Prostate gland (tissue), 2 donors: ENCODE results near the gene NHERF2.

ENCODE experiments used
- POLR2A ChIP-seq: fragments of 450-650 bp; IDR thresholded peaks from one replicate; pipeline ENCODE4 v1.6.1; 2016; ENCODE audit warnings: antibody characterized with exemption, mild to moderate bottlenecking
- TF ChIP-seq, protein P1 (sequence below), 4 experiments: fragments of 200-600 bp in 2 of 4; fragments of 450-650 bp in 2 of 4; sonication (generic) in 2 of 4; IDR thresholded peaks; 1 replicate in 3 of 4; 2 replicates in 1 of 4; pipeline ENCODE4 v1.5.1; 2016 to 2019; ENCODE audit warnings: antibody characterized with exemption in 4 of 4, mild to moderate bottlenecking in 2 of 4, moderate library complexity in 2 of 4

DNA sequence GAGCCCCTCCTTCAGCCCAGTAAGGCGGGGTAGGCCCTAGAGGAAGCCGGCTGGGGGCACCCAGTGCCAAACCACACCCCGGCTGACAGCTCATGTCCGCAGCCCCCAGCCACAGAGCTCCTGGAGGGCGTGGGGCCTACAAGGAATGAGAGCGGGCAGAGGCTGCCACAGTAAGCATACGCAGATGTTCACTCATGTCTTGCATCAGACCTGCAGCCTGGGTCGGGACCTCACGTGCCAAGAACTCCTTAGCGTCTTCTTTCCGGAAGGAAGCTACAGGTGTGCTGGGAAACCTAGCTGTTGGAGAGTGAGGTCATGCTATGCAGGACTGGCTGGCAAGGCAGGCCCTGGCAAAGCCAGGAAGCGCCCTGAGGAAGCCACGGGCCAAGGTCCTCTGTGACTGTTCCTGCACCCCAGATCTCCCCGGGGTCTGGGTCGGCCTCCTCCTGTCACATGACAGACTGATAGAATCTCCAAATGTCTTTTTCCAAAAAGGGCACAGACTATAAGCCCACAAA, 18.6 kb upstream of the NHERF2 start:
- TF ChIP-seq POLR2A: peak; percentile 27
- TF ChIP-seq, protein P1, sequence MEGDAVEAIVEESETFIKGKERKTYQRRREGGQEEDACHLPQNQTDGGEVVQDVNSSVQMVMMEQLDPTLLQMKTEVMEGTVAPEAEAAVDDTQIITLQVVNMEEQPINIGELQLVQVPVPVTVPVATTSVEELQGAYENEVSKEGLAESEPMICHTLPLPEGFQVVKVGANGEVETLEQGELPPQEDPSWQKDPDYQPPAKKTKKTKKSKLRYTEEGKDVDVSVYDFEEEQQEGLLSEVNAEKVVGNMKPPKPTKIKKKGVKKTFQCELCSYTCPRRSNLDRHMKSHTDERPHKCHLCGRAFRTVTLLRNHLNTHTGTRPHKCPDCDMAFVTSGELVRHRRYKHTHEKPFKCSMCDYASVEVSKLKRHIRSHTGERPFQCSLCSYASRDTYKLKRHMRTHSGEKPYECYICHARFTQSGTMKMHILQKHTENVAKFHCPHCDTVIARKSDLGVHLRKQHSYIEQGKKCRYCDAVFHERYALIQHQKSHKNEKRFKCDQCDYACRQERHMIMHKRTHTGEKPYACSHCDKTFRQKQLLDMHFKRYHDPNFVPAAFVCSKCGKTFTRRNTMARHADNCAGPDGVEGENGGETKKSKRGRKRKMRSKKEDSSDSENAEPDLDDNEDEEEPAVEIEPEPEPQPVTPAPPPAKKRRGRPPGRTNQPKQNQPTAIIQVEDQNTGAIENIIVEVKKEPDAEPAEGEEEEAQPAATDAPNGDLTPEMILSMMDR (IDR thresholded peaks at IDR 0.05): no peak
